Hepatocyte (in vitro differentiated cells): ENCODE measurements around the gene PAQR5.

Experiments used
- CTCF ChIP-seq: fragments of 200-600 bp; sonication (generic); IDR thresholded peaks from 2 replicates; pipeline ENCODE4 v1.5.1; 2016; ENCODE audit warnings: antibody characterized with exemption, mild to moderate bottlenecking; ENCODE audit not compliant: poor library complexity
- EZH2 ChIP-seq: fragments of 200-600 bp; sonication (generic); IDR thresholded peaks from 2 replicates; pipeline ENCODE4 v1.6.1; 2016; ENCODE audit warnings: antibody characterized with exemption, mild to moderate bottlenecking, borderline replicate concordance
- EZH2phosphoT487 ChIP-seq: fragments of 200-600 bp; sonication (generic); IDR thresholded peaks from one replicate; pipeline ENCODE4 v1.6.1; 2018; ENCODE audit warnings: antibody characterized with exemption, mild to moderate bottlenecking, low read depth, moderate library complexity; ENCODE audit not compliant: unreplicated experiment, severe bottlenecking

- TF ChIP-seq CTCF, result no peak
- no peak for TF ChIP-seq EZH2phosphoT487
- TF ChIP-seq EZH2, result no peak
Measured at GRCh38 chr15:69282104-69282743, 16.5 kb upstream of the PAQR5 start.
